Ecto neural progenitor cell (in vitro differentiated cells): Measurements from ENCODE around the gene SMARCA2.

Source experiments
- DNase-seq: peaks from one replicate; pipeline ENCODE4 v3.0.0-alpha.2; 2018; ENCODE audit warnings: low spot score

The SMARCA2 gene

DNA sequence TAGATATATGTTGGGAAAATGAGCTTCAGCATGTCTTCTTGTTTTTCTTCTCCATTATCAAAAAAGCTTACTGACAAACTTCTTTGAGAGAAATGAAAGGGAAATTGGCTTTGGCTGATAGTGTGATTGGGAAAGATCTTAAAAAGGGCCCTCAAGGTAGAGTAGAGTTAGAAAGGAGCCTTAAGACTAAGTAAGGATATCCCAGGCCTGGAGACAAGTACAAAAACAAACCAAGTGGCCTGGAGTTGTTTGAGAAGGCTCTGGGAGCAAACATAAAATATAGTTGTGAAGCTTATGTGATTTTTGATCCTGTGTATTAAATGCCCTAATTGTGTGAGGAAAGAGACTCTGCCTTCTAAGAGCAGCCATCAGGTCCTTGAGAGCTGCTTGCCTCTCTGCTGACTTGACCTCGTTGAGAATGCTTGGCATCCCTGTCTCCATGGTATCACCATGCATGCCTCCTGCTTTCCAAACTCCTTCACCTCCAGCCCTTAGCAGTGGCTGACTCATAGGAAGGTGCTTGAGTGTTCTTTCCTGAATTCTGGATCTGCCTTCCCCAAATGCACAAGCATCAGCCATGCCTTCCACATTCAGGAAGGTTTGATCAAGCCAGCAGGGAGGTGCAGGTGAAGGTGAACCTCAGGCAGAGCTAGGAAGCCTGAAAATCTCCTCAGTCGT, 78.9 kb downstream of the SMARCA2 start:
- DNase-seq: no peak

DNA sequence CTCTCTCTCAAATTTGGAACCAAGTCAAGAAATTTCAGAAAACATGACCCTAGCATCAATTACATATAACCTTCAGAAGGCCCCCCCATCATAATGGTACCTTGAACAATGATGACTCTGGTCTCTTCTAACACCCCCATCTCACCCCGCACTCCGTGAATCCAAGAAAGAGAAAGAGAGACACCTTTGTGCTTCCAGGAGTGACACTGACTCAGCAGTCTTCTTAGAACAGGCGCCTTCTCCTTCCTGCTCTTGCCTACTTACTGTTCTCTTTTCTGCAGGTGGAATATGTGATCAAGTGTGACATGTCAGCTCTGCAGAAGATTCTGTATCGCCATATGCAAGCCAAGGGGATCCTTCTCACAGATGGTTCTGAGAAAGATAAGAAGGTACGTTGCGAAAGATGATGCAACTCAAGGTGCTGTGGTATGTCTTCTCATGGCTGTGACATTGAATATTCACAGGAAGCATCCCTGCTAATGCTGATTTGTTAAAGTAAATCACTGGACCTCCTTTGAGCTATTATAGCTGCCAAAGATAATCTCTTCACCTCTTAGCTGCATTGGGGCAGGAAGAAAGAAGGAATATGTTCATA, 81.3 kb downstream of the SMARCA2 start:
- no peak for DNase-seq

DNA sequence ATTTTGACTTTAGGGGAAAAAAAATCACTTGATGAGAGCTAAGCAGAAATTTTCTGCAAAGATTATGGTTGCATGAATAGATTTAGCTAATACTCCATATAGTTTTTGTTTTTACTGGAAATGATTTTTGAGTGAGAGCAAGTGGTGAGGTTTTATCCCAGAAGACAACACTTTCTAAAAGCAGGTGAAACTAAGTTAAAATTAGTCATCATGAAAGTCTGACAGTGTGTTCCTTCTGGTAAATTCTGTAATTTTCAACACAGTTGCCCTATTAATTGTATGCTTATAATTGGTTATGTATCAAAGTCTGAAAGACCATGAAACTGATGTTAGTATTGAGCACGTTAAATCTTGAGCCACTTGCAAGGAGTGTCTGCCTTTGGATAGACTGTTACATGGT, 91.5 kb downstream of the SMARCA2 start:
- DNase-seq: no peak

DNA sequence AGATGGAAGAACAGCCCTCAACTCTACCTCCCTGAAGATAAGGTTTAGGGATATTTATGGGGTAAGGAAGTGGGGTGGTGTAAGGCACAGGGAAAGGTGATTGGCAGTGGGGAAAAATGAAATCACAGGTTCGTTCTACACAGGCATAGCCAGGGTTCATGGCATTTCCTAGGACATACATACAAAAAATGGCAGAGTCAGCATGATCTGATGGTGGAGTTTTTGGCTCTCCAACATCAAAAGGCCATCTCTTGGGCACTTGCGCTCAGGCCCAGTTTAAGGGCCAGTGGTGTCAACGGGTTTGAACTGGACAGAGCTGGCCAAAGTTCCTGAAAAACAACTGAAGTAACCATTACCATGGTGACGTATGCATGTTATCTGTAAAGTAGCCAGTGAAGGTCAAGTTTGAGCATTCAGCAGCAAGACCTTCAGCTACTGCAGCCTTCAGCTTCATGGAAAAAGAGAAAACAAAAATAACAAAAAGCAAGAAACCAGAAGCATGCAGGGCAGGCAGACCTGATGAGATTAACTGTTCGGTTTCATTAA, 92.8 kb downstream of the SMARCA2 start:
- DNase-seq: no peak

DNA sequence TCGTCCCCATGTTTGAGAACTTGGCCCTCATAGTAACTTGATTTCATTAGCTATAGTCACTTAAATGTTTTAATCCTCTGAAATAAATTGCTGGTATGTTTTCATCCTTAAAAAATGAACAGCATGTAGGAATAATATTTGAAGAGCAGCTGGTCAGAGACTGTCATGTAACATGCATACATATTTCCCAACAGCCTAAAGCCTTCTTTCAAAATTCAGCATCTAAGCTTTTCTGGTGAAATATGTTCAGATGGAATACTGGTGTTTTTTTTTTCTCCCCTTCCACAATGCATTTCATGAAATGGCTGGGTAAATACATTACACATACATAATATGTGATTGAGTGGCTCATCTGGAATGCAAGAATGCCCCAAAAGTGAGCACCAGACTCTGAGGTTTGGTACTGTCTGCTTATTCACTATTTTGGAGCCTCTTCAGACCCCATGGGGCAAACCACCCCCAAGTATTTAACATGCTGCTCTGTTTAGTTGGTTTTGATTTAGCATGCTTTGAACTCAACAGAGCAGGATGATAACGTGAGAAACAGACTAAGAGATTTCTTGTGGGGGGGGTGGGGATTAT, 94.0 kb downstream of the SMARCA2 start:
- no peak for DNase-seq

DNA sequence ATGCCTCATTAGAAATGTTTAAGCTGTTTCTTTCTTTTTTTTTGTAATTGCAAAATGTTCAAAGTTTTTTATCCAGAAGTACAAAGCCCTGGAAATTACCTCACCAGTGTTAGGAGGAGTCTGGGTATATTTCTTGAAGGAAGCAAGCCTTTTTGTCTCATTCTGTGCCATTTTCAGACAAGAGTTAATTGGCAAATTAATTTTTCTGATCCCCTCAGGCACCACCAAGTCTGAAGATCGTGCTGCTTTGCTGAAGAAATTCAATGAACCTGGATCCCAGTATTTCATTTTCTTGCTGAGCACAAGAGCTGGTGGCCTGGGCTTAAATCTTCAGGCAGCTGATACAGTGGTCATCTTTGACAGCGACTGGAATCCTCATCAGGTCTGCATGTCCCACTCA, 94.9 kb downstream of the SMARCA2 start:
- DNase-seq: no peak

DNA sequence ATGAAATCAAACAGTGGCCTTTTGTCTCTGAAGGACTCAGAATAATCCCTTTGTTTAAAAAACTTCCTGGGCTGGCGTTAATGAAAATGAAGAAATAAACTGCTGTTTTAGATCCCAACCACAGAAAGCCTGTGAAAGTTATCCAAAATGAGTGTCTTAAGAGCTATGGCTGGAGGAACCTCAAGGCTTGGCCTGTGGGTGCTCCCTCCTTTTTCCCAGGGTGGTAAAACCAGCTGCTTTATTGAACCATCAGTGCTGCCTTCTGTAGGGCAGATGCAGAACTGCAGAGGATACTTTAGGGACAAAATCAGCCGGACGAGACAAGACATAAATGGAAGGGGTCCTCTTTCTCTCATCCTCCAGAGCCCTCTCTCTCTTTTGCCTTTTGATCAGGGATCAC, 100.9 kb downstream of the SMARCA2 start:
- no peak for DNase-seq

DNA sequence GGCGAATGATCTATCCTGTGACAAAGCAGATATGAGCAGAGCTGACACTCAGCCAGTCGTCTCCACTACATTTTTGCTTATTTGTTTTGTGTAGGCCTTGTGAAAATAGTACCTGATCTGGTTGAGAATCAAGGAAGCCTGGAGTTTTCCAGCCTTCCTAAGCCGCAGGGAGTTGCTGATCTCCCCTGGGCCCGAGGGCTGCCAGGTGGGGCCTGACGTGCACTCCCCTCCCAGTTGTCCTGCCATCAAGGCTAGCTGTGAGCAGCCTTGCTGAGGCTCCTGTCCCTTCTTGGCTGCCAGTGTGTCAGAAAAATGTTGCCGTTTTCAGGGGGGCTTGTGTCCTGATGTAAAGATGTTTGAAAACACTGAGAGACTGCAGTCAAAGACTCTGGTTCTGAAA, 102.4 kb downstream of the SMARCA2 start:
- no peak for DNase-seq

DNA sequence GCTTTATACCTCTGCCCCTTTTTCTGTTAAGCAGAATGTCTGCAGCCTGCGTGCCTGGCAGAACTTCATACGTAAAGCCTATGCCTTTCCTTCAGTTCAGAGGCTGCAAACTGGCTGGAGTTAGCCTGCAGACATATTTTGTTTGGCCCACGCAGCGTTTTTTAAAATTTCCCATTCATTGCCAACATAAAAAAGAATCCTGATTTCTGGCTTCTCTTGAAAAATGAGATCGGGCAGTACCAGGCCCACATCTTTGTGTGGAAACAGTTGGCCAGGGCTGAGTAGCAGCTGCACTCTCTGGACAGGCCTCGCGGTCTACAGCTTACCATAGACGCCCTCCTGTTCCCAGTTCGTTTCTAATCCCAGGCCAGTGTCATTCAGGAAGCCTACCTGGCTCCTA, 104.4 kb downstream of the SMARCA2 start:
- no peak for DNase-seq

DNA sequence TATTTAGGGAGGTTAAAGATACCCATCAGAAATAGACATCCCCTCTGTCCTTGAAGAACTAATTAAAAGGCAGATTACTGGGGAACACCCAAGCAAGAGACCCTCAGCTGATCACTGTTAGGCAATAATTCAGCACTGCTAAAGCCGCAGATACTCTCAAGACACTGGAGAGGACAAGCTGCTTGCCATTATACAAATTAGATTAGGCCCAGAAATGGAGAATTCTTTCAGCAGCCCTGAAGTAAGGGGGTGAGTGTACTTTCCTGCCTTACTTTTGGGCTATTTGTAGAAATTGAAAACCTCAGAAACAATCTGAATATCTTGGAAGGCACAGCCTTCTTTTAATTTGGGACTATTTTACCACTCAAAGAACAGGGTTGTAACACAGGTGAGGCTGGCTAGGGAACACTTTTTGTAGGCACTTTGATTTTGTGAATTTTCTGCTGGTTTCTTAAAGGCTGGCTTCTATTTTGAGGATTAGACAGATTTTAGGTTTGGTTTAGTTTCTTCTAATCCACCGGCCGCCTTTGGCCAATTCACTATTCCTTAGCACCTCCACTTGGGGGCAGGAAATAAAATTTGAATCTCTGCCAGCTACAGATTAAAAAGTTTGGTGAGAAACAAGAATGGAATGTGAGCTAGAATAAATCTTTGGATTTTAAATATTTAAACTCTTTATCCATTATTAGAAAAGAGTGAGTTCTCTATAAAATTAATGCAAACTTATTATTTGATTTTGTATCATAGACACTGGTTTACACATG, 106.0 kb downstream of the SMARCA2 start:
- no peak for DNase-seq

DNA sequence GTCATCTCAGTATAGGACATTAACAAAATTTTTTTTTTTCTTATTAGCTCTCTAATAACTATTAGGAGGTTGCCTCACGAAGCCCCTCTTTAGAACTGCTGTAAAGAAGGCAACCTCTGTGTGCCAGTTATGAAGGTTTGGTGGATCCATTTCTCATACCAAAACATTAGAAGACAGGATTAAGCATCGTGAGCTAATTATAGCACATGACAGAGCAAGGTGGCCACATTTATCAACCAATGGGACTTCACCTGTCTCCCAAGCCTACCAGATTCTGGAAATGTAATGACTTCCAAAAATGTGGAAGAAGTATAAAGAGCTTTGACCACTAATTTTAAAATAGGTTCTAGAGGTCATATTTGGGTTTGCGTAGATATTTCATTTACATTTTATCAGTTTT, 107.2 kb downstream of the SMARCA2 start:
- DNase-seq: no peak

DNA sequence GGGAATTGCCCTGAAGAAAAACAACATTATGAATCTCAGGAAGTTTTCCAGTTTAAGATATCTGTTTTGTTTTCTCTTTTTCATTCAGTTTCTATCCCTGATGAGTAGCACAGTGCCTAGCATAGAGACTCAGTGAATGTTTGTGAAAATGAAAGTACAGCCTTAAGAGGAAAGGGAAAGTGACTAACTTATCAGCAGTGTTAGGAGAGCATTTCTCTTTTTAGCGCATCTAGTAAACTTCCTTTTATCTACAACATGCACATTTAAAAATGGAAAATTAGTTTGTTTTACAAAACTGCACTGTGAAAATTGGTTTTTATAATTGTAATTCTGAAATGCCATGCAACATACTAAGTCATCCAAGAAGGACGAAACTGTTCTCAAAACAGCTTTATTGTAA, 110.8 kb downstream of the SMARCA2 start:
- no peak for DNase-seq

DNA sequence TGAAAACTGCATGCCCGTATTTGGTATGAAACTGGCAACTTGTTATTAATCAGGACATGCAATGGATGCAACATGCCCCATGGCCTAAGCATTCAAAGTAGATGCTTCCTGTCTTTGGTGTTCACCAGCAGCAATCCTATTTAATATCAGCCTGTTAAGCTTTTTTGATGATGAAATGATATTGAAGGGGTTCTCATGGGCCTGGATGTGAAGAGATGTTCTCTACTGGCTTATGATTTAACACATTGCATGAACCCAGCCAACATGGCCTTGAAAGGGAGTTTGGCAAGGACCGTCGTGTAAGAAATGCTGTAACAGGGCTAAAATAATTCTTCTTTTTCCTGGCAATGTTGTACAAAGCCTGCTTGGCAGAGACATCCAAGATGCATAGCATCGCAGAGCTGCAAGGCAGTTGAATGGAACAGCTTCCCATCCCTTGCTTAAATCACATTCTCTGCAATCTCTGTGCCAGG, 111.2 kb downstream of the SMARCA2 start:
- DNase-seq: no peak

DNA sequence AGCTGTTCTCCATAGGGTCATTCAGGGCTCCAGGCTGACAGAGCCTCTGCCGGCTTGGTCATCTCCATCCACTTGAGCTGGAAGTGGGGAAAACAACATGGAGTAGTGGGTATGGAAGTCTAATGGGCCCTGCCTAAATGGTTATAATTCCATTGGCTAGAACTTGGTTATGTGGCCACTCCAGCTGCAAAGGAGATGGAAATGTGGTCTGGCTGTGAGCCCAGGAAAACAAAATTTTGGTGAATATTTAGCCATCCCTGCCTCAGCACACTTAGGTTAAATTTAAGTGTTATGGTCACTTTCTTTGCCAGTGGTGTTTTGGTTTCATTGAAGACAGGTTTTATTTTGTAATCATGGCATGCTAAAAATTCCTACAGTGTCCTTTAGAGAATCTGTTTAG, 112.3 kb downstream of the SMARCA2 start:
- DNase-seq: no peak

DNA sequence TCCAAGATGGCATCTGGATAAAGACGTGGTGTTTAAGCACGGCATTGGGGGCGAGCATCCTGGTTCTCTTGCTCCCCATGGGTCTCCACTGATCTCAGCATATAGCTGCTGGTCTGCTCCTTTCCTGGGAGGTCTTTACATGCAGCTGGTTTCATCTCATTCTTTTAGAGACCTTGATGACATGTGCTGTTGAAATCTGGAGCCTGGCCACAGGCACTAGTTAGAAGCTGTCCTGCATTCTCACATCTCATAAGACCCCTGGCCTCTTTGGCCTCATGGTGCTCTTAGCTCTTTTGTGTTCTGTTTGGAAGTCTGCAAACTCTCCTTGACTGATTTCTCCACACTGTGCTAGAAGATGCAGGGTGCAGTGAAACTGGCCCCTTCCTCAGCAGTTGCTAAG, 113.0 kb downstream of the SMARCA2 start:
- DNase-seq: no peak

DNA sequence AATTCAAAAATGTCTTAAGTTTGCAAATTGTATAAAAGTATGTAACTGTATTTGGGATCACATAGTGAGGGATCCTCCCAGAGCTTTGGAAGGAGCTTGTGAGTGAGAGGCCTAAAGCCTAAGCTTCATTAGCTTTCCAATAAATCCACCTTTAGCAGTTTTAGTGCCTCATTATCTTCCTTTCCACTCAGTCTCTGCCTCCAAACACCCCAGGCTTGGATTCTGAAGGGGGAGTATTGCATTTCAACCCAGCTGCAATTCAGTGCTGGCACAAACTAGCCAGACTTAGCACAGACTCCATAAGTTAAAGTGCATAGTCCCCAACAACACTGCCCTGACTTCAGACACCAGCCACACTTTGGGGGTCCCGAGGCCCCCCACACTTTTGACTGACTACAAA, 113.5 kb downstream of the SMARCA2 start:
- DNase-seq: no peak

DNA sequence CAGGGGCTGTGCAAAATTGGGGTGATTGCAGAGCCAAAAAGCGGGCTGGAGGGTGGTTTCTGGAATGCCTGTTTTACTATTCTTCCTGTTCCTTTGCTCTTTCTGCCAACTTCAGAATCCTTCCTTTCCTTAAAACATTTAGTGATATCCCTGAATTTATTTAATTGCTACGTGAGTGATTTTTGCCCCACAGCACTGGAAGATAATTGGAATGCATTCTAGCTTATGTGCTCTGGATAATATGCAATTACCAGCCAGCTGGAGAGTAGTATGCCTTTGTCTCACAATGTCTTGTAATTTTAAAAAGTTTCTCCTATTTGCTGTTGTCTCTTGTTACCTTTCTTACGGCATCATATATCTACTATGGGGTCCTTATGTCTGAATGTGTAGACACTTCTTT, 115.8 kb downstream of the SMARCA2 start:
- no peak for DNase-seq

DNA sequence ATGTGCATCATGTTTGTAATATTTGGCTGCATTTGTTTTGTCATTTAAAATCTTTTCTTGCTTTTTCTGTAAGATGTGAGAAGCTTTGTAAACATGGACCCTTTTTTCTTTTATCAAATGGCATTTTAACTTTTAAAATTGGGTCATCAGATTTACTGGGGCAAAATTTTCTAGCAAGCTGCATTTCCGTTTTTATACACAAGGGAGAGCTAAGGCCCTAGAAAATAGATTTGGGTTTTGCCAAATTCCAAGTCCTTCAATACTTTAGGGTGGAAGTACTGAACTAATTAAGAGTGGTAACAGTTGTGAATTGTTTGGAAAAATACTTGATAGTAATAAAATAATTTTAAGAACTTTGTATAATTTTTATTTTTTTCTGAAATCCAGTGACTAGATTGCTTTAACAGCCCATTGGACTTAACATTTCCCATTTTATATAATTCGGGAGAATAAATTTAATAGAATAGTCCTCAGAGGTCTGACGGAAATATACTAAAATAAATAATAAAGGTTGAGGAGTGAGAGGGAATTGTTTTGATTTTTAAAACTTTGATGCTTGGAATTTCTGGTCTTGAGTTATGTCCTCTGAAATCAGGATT, 117.4 kb downstream of the SMARCA2 start:
- no peak for DNase-seq

DNA sequence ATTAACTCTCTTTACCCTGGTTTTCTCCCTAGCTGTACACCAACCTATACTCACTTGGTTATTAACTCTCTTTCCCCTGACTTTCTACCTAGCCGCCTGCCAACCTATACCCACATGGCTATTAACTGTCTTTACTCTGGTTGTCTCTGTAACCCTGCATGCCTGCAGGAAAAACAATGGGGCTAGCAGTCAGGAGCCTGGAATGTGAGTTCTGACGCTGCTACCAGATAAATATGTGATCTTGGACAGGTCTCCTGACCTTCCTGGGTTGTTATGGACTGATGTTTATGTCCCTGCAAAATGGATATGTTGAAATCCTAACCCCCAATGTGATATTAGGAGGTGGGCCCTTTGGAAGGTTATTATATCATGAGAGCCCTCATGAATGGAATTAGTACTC, 119.2 kb downstream of the SMARCA2 start:
- DNase-seq: no peak

DNA sequence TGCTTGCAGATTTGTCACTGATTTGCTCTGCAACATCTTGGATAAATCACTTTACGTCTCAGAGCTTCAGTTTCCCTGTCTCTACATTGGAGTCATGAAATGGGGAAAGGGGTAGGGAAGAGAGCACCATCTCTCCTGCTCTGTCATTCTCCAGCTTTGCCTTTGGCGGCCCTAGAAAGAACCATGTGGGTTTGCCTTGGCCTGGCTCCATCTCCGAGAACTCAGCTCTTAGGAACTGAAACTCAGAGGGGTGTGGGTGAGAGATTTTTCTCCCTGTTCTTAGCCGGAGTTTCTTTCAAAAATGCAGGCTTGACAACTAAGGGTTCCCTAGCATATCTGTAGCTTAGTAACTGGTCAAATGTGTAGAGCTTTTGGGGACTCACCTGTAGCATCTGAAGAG, 123.5 kb downstream of the SMARCA2 start:
- DNase-seq: no peak

DNA sequence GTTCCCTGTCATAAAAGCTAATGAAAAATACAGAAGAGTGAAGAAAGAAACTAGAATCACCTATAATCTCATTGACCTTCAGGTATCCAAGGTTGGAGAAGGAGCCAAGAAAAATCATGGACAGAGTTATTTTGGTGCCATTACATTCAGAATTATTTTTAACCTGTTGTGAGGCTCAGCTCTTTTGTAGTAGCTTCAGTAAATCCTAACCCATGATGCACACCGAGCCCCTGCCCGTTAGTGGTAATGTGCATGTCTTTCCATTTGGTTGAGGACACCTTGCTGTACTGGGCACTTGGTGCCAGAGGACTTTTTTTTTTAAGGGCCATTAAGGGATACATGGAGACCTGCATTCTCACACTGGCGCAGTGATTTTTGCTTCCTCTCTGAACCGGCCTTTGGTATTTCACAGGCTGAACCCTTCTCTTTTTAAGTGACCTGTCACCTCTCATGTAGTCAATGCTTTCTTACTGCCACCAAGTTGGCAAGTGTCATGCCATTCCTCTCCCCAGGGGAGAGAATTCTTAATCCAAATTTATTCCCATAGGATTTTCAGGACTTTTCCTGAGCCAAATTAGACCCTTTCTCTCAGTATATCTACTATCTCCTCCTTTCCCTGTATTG, 125.6 kb downstream of the SMARCA2 start:
- DNase-seq: no peak

DNA sequence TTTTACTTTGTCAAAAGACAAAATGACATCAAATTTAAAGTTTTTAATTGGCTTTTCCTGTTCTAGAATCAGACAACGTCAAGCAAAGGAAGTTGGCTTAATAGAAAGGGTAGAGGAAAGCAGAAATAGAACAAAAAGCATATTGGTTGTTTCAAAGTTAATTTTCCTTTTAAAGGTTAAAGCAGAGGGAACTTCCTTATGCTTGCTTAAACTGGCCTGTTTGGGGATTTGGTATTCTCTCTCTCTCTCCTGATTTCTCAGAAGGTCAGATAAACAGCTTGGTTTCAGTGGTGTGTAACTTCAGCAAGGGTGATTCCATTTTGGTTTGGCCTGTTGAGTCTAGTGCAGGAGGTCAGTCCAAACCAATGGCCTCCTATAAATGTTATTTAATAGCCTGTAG, 127.1 kb downstream of the SMARCA2 start:
- DNase-seq: no peak
